ENCODE data around the gene FAM161B.
A peak's percentile ranks its signal among the peaks of the same experiment; 100 is the strongest.

The FAM161B gene

DNA sequence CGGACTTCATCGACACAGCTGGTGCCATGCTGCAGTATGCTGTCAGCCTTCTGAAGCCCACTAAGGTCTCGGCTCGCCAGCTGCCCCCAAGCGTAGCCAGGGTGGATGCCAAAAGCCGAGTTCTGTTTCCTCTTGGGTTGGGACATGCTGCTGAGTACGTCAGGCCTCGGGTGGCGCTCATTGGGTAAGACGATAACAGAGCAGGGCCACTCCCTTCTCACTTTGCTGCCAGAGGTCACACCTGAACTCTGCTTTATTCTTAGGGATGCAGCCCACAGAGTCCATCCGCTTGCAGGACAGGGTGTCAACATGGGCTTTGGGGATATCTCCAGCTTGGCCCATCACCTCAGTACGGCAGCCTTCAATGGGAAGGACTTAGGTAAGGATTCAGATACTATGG, 11.3 kb upstream of the FAM161B start:
- H3K27ac ChIP-seq, result no peak overlapping the region

DNA sequence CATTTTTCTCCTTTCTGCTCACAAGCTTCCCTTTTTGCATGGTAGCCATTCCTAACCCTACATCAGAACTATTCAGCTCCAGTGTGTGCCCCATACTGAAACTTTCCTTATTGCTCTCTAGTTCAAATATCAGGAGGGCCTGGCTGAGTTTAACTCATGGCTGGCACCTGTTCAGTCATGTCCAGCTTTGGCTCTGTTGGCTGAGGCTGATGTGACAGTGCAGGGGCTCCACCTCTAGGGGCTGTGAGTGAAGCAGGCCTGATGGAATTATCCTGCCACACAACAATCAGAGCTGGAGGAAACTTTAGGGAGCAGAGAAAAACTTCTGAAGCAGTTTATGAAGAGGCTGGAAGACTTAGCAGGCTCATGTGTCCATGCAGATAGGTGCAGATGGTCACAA, 8.7 kb upstream of the FAM161B start:
- TF ChIP-seq, protein P1, sequence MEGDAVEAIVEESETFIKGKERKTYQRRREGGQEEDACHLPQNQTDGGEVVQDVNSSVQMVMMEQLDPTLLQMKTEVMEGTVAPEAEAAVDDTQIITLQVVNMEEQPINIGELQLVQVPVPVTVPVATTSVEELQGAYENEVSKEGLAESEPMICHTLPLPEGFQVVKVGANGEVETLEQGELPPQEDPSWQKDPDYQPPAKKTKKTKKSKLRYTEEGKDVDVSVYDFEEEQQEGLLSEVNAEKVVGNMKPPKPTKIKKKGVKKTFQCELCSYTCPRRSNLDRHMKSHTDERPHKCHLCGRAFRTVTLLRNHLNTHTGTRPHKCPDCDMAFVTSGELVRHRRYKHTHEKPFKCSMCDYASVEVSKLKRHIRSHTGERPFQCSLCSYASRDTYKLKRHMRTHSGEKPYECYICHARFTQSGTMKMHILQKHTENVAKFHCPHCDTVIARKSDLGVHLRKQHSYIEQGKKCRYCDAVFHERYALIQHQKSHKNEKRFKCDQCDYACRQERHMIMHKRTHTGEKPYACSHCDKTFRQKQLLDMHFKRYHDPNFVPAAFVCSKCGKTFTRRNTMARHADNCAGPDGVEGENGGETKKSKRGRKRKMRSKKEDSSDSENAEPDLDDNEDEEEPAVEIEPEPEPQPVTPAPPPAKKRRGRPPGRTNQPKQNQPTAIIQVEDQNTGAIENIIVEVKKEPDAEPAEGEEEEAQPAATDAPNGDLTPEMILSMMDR (conservative IDR thresholded peaks at IDR 0.05), result no peak
- no peak for TF ChIP-seq ZFX (IDR thresholded peaks at IDR 0.05)
- no peak overlapping the region for H3K27ac ChIP-seq

More for the DNA sequence above, 11.3 kb upstream of the FAM161B start:
- TF ChIP-seq, protein P1 (conservative IDR thresholded peaks at IDR 0.05), result no peak
- no peak for TF ChIP-seq ZFX (IDR thresholded peaks at IDR 0.05)

DNA sequence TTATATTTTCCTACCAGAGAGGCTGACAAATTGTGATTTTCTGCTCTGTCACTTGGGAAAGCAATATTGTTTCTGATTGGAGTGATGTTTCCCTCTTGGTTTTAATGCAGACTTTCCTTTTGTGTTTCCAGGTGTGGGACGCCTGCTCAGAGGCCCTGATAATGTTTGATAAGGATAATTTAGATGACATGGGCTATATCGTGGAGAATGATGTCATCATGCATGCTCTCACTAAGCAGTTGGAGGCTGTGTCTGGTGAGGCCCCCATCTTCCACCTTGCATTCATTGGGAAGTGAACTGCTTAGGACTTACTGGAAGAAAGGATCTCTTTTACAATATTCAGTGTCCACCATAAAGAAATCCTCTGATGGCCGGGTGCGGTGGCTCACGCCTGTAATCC, 5.8 kb upstream of the FAM161B start:
- TF ChIP-seq, protein P1 (conservative IDR thresholded peaks at IDR 0.05), result no peak
- TF ChIP-seq ZFX (IDR thresholded peaks at IDR 0.05), result no peak
- H3K27ac ChIP-seq, result no peak overlapping the region

DNA sequence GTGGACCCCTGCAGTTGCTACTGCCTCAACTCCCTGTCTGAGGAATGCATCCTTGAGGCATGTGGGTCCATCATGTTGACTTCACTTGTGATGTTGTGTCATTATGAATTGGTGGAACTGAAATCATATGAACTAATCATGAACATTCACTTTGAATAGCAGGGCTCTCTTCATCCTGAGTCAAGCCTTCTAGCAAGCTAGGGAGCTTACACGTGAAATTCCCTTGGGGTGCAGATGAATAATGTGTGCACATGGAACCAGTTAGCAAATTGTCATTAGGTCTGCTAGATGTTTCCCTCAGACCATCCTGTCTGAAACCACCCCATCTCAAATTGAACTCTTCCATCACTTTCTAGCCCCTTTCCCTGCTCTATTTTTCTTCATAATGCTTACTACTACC, 3.8 kb upstream of the FAM161B start:
- TF ChIP-seq, protein P1 (conservative IDR thresholded peaks at IDR 0.05), result no peak
- TF ChIP-seq ZFX (IDR thresholded peaks at IDR 0.05), result no peak
- H3K27ac ChIP-seq, result no peak overlapping the region

DNA sequence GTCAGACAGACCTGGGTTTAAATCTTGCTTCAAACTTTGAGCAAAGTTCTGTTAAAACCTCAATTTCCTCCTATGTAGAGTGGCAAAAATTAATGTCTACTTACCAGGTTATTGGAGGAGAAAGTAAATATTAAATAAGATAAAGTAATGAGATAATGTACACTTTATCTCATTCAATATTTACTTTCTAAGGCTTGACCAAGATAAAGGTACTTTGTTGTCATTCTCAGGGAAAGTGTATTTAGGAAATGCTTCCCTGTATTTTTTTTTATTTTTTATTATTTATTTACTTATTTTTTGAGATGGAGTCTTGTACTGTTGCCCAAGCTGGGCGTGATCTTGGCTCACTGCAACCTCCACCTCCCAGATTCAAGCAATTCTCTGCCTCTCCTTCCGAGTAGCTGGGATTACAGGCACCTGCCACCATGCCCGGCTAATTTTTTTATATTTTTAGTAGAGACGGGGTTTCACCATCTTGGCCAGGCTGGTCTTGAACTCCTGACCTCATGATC, 4.7 kb downstream of the FAM161B start:
- no peak for TF ChIP-seq ZFX (IDR thresholded peaks at IDR 0.05)
- TF ChIP-seq, protein P1 (conservative IDR thresholded peaks at IDR 0.05), result no peak
- peak overlapping the region; percentile 97 for H3K27ac ChIP-seq

DNA sequence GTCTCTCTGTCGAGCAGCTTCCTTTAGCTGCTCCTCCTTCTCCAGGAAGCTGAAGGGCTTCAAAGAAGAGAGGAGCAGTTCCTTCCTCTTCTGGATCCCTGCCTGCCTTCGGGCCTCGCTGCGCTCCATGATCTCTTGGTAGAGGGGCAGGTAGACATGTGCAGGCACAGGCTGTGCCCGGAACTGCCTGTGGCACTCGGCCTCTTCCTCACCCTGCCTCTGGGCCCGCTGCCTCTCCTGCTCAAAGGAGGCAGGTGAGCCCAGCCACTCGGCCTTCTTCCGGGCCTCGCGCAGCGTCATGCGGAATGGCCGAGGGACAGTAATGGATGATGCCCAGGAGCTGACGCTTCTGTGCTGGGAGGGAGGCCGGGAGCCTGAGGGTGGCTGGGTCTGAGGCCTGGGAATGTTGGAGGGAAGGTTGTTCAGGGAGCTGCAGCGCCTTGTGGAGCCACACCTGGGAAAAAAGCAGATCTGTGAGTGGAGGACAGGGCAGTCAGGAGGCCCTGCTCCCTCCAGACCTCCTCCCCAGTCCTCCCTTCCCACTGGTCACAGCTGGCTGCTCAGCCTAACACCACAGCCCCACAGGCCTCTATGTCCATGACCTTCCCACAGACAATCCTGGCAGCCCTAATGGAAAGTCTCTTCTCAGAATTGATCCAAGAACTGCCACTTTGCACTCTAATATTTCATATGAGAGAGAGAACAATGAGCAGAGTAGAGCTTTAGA, 5.3 kb downstream of the FAM161B start:
- peak; percentile 84; the same call in 1 of the 2 replicates for TF ChIP-seq ZFX (IDR thresholded peaks at IDR 0.05)
- TF ChIP-seq, protein P1 (conservative IDR thresholded peaks at IDR 0.05), result no peak
- peak overlapping the region; percentile 97 for H3K27ac ChIP-seq

DNA sequence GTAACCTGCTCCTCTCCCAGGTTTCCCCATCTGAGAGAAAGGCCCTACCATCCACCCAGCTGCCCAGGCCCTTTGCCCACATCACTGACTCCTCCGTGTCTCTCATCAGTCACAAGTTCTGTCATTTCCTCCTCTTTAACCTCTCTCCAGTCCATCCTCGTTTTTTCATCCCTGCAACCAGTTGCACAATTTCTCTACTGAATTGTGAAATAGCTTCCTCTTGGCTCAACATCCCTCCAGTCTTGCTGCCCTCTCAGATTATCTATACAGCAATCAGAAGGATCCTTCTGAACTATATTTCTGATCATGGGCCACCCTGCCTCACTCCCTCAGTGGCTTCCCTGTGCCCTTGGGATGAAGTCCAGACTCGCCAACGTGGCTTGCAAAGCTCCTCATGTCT, 6.8 kb downstream of the FAM161B start:
- TF ChIP-seq, protein P1 (conservative IDR thresholded peaks at IDR 0.05), result no peak
- TF ChIP-seq ZFX (IDR thresholded peaks at IDR 0.05), result no peak
- H3K27ac ChIP-seq, result peak overlapping the region; percentile 97

Measured in C4-2B (cell line).